DMS114 treated with DMSO at 0.1 percent for 48 hours (cell line): ENCODE results near the gene ELAVL3.
"Not testable (repeated sequence)": the region's sequence is repeated elsewhere in the genome, so short reads cannot be mapped to it uniquely, and the experiment has no call there.

Experiments
- DNase-seq: peaks from one replicate; lab custom pipeline; 2025; ENCODE audit not compliant: unreplicated experiment; lab: John Stamatoyannopoulos, UW

ELAVL3 gene

DNA sequence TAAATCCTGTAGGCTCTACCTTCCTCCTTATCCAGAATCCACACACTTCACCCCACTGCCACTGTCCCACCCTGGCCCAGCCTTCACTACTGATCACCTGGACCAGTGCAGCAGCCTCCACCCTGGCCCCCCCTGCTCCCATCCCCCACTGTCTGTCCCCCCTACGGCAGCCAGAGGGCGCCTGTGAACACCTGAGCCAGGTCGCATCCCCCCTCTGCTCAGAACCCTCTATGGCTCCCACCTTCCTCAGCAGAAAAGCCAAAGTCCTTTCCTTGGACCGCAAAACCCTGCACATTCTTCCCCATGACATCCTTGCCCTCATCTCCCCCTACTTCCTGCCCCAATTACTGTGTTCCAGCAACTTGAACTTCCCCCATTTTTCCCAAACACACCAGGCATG, 20.6 kb downstream of the ELAVL3 start:
- DNase-seq = no peak

DNA sequence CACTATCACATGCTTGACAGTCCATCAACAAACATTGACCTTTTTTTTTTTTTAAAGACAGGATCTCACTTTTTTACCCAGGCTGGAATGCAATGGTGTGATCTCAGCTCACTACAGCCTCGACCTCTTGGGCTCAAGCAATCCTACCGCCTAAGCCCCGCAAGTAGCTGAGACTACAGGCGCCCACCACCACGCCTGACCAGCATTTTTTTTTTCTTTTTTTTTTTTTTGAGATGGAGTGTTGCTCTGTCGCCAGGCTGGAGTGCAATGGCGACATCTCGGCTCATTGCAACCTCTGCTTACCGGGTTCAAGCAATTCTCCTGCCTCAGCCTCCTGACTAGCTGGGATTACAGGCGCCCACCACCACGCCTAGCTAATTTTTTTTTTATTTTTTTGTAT, 21.9 kb downstream of the ELAVL3 start:
- DNase-seq = not testable (repeated sequence)

- DNase-seq = no peak
Observed at GRCh38 chr19:11458236-11458900, 22.5 kb downstream of the ELAVL3 start.

GRCh38 chr19:11457831-11458230, 23.0 kb downstream of the ELAVL3 start:
- DNase-seq = no peak

DNA sequence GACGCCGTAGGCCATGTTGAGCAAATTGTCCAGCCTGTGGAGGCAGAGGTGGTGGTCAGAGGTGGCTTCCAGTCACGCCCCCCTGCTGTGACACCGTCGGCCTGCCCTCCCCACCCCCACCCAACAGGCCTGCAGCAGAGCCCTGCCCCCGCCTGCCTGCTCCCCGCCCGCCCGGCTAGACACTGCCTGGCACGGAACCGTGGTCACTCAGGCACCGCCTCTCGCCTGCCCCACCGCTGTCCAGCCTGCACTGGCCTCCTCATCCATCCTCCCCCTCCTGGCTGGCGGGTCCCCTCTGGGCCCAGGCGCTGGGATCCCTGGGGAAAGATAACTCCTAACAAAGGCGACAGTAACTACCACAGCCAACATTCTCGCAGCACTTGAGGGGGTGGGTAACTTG, 23.7 kb downstream of the ELAVL3 start:
- DNase-seq = no peak

DNA sequence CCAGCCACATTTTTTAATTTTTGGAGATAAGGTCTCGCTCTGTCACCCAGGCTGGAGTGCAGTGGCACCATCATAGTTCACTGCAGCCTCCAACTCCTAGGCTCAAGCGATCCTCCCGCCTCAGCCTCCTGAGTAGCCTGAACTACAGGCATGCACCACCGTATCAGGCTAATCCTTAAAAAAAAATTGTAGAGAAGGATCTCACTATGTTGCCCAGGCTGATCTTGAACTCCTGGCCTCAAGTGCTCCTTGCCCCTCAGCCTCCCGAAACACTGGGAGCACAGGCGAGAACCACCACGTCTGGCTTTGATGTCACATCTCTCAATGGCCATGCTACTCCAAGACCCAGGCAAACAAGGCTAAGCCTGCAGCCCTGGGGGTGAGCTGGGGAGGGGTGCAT, 24.2 kb downstream of the ELAVL3 start:
- DNase-seq = no peak

- DNase-seq = not testable (repeated sequence)
Observed at GRCh38 chr19:11455233-11455554, 25.7 kb downstream of the ELAVL3 start.

DNA sequence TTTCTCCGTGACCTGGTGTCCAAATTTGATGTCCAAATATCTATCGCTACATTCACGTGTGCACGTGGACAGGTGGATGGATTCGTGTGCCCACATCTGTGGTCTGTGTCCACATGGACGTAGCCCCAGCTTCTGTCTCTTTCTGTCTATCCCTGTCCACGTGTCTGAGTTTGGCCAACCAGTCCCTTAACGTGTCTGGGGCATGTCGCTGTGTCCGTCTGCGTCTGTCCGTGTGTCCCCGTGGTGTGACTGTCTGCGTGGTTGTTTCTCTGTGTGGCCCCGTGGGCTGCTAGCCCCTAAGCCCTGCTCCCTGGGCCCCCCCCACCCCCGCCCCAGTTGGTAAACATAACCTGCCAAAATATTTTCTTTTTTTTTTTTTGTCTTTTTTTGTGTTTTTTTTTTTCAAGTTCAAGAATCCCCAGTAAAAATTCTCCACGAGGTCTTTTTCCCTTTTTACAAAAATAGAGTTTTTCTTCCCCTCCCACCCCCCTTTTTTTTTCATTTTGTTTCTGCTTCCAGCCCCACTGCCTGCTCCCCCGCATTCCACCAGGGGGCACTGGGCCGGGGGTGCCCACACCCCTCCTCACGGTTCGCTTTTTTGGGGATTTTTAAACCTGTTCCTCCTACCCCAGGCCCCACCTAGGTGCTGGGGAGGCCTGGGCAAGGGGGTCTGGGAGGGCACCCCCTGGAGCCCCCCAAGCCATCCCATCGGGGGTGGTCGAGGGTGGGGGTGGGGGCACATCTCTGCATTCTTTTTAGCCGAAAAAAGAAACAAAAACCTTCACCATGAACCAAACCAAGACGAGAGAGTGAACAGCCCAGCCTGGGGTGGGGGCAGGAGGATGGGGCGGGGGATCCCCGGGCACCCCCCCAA, 27.1 kb downstream of the ELAVL3 start:
- DNase-seq = no peak

GRCh38 chr19:11452620-11453310, 28.1 kb downstream of the ELAVL3 start:
- no peak for DNase-seq

- no peak for DNase-seq
Observed at GRCh38 chr19:11451871-11452619, 28.8 kb downstream of the ELAVL3 start.

DNA sequence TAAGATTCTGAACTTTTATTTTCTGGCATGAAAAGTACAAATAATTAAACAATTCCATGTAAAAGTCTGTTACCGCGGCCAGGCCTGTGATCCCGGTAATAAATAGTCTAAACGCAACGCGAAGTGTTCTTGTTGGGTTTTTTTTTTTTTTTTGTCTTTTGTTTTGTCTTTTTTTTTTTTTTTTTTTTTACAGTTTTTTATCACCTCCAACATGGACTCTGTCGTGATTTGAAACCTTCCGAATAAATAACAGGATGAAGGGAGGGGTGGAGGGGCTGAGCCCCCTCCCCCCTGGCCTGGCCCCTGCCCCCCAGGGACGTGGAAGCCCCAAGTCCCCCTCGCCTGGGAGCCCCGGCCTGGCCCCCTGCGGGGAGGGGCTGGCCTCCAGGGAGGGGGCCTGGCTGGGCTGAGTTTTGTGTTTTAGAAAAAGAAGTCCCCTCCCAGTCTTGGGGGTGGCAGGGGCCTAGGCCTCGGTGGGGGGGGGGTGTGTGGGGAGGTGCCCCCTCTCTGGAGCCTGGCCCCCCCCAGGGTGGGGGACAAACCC, 29.4 kb downstream of the ELAVL3 start:
- no peak for DNase-seq

GRCh38 chr19:11450570-11451326, 30.1 kb downstream of the ELAVL3 start:
- no peak for DNase-seq

DNA sequence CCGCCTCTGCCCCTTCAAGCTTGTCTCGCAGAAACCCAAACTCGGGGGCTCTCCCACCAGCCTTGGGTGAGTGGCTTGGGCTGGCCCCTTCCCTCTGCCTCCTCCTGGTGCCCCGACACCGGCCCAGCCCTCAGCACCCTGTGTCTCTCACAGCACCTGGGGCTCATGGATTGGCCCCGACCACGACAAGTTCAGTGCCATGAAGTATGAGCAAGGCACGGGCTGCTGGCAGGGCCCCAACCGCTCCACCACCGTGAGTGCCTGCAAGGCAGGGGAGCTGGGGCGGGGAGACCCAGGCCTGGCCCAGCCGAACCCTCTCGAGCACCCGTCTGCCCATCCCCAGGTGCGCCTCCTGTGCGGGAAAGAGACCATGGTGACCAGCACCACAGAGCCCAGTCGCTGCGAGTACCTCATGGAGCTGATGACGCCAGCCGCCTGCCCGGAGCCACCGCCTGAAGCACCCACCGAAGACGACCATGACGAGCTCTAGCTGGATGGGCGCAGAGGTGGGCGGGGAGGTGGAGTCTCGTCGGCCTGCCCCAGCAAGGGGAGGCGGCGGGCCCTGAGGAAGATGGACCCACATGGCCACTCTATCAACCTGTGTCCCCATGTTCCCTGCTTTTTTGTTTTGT, 31.8 kb downstream of the ELAVL3 start:
- DNase-seq = no peak

- DNase-seq = no peak
Observed at GRCh38 chr19:11448410-11448809, 32.4 kb downstream of the ELAVL3 start.

DNA sequence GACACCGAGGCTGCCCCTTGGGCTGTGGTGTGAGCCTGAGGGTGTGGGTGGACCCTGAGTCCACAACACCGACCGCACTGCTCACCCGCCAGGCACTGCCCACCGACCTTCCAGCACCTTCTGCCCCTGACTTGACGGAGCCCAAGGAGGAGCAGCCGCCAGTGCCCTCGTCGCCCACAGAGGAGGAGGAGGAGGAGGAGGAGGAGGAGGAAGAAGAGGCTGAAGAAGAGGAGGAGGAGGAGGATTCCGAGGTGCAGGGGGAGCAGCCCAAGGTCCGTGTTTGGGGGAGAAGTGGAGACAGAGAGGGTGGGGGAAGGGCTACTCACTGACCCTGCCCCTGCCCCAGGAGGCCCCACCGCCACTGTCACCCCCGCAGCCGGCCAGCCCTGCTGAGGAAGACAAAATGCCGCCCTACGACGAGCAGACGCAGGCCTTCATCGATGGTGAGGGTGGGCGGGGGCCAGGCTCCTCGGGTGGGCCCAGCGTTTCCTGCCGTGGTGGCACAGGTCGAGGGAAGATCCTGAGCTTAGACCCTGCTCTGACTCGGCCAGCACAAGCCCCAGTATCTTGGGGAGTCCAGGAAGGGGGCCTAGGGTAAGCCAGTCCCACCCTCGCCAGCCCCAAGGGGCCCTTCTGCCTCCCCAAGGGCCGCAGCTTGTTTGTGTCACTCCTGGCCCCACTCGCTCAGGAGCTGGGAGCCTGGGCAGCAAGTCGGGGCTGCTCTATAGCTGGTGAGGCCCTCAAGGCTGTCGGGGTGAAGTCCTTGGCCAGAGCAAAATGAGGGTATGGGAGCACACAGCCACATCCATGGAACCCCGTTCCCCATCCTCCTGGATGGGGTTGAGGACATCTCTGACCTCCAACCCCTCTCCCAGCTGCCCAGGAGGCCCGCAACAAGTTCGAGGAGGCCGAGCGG, 33.2 kb downstream of the ELAVL3 start:
- DNase-seq = no peak

GRCh38 chr19:11446652-11447301, 34.1 kb downstream of the ELAVL3 start:
- no peak for DNase-seq

DNA sequence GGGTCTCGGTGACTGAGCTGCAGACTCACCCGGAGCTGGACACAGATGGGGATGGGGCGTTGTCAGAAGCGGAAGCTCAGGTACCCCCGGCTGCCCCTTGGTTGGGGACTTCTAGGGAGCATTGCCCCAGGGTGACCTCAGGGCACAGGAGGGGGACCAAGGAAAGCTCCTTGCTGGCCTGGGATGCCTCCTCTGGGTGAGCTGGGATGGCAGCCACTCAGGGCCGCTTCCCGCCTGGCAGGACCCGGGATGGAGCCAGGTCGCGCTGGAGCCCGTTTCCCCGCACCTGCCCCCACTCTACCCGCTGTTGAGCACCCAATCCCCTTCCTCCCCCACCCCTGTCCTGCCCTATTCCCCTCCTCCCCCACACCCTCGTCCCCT, 34.6 kb downstream of the ELAVL3 start:
- DNase-seq = no peak

- DNase-seq = no peak
Observed at GRCh38 chr19:11445141-11445540, 35.7 kb downstream of the ELAVL3 start.
